ENCODE measurements around the gene ZNF549.

DNA sequence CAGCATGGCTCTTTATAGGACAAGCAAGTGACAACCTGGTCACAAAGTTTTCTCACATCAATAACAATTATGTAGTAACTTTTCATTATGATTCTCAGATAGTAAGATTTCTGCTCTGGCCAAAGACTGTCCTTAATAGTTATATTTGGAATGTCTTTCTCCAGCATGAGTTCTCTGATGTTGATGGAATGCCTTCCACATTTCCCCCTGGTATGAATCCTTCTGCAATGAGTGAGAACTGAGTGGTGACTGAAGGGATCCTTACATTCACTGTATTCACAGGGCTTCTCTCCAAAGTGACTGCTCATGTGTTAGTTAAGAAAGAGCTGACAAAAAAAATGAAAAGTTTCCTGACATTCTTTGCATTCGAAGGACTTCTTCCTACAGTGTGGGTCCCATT, 19.4 kb downstream of the ZNF549 start:
- TF ChIP-seq GABPA (IDR thresholded peaks at IDR 0.05; ENCODE audit: low read depth) (no peak), POLR2A (IDR thresholded peaks at IDR 0.05; ENCODE audit: low read depth, low read length) (no peak), POLR2AphosphoS5 (IDR thresholded peaks at IDR 0.05; ENCODE audit: low read length) (no peak), TAF1 (IDR thresholded peaks at IDR 0.05; ENCODE audit: borderline replicate concordance, low read depth, low read length) (no peak), BACH1 (IDR thresholded peaks at IDR 0.05; ENCODE audit: borderline replicate concordance) (no peak), DPF2 (IDR thresholded peaks at IDR 0.05) (no peak)
- TF ChIP-seq, protein P1, sequence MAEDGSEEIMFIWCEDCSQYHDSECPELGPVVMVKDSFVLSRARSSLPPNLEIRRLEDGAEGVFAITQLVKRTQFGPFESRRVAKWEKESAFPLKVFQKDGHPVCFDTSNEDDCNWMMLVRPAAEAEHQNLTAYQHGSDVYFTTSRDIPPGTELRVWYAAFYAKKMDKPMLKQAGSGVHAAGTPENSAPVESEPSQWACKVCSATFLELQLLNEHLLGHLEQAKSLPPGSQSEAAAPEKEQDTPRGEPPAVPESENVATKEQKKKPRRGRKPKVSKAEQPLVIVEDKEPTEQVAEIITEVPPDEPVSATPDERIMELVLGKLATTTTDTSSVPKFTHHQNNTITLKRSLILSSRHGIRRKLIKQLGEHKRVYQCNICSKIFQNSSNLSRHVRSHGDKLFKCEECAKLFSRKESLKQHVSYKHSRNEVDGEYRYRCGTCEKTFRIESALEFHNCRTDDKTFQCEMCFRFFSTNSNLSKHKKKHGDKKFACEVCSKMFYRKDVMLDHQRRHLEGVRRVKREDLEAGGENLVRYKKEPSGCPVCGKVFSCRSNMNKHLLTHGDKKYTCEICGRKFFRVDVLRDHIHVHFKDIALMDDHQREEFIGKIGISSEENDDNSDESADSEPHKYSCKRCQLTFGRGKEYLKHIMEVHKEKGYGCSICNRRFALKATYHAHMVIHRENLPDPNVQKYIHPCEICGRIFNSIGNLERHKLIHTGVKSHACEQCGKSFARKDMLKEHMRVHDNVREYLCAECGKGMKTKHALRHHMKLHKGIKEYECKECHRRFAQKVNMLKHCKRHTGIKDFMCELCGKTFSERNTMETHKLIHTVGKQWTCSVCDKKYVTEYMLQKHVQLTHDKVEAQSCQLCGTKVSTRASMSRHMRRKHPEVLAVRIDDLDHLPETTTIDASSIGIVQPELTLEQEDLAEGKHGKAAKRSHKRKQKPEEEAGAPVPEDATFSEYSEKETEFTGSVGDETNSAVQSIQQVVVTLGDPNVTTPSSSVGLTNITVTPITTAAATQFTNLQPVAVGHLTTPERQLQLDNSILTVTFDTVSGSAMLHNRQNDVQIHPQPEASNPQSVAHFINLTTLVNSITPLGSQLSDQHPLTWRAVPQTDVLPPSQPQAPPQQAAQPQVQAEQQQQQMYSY (CRISPR knock-in tag; IDR thresholded peaks at IDR 0.05): no peak
- TF ChIP-seq, protein P2, sequence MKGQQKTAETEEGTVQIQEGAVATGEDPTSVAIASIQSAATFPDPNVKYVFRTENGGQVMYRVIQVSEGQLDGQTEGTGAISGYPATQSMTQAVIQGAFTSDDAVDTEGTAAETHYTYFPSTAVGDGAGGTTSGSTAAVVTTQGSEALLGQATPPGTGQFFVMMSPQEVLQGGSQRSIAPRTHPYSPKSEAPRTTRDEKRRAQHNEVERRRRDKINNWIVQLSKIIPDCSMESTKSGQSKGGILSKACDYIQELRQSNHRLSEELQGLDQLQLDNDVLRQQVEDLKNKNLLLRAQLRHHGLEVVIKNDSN (IDR thresholded peaks at IDR 0.05; ENCODE audit: borderline replicate concordance, extremely low read length, insufficient read depth, low read depth, low read length): no peak

All from GM12878 (cell line).